Measurements from ENCODE around the gene WDR70.

Gene WDR70

DNA sequence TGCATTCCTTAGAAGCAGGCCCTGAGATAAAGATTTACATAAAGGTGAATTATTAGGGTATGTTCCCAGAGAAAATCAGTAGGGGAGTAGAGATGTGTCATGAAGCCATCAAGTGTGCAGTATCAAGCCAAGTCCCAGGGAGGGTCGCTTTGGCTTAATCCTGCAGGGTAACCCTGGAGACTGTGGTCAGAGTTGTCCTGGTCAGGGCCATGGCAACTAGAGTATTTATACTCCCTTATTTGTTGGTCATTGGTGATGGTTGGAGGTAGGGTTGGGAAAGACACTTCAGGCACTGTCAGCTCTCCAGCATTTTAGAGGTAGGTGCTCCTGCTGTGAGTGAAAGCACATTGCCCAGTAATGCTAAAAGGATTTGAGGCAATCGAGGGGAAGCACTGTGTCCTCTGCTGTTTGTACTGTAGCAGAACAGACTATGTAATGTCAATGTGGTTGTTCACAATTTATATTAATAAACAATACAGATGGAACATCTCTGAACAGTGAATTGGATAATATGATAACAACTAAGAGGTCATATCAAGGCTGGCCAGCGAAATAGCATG, 351.9 kb downstream of the WDR70 start:
- no peak for DNase-seq

- DNase-seq: no peak
Observed at GRCh38 chr5:37734114-37734513, 355.0 kb downstream of the WDR70 start.

- DNase-seq: no peak
Observed at GRCh38 chr5:37735649-37736347, 356.7 kb downstream of the WDR70 start.

- DNase-seq: no peak
Observed at GRCh38 chr5:37736397-37736796, 357.3 kb downstream of the WDR70 start.

GRCh38 chr5:37737326-37738056, 358.4 kb downstream of the WDR70 start:
- DNase-seq: no peak

DNA sequence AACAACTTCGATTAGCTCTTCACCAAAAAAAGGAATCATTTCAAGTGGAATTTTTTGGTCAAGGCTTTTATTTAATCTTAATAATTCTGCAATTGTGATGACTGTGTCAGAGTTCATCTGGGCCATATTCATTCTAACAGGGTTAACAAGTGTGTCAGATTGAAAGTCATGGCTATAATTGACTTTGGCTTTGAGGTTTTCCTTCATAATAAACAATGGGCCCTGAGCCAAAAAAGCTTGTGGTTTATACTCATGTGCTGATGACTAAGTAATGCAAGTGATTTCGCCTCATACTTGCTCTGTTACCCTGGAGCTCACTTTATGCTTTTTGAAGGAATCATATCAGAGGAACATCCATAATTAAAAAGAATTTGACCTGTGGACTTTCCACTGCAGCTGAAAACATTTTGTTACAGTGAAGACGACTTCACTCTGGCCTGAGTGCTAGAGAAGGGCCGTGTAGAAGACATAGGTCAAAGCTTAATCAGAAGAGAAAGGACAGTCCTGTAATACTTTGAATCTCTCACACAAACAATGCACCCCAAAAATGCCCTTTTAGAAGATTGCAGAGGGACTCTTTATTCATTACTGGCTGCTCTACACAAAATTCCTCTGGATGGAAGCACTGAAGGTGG, 359.1 kb downstream of the WDR70 start:
- peak in 1 of 2 donors; percentile 38 for DNase-seq

DNA sequence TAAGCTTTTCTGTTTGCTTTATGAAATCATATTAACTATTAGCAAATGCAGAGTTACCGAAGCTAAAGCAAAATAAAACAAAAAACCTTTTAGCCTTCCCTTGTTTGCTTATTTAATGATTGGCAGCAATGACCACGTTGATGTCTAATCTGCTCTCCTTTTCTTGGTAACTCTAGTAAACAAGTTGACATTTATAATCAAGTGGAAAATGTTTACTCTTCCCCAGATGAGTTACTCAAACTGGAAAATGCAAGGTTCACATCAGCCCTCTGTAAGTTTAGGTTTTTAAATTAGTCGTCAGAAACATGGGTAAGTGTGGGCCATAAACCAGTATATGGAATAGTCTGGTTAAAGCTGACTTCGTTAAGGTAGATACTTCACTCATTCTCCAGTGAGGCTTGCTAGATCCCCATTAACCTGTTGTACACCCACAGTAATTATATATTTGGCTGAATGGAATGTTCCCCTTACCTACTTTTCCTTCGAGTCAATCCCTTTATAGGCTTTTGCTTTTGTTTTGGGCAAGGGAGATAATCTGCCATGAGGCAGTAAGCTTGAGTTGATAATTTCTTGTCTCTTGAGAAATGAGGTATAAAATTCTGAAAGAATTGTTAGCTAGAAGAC, 359.9 kb downstream of the WDR70 start:
- DNase-seq: no peak

- DNase-seq: no peak
Observed at GRCh38 chr5:37739817-37740261, 360.7 kb downstream of the WDR70 start.

DNA sequence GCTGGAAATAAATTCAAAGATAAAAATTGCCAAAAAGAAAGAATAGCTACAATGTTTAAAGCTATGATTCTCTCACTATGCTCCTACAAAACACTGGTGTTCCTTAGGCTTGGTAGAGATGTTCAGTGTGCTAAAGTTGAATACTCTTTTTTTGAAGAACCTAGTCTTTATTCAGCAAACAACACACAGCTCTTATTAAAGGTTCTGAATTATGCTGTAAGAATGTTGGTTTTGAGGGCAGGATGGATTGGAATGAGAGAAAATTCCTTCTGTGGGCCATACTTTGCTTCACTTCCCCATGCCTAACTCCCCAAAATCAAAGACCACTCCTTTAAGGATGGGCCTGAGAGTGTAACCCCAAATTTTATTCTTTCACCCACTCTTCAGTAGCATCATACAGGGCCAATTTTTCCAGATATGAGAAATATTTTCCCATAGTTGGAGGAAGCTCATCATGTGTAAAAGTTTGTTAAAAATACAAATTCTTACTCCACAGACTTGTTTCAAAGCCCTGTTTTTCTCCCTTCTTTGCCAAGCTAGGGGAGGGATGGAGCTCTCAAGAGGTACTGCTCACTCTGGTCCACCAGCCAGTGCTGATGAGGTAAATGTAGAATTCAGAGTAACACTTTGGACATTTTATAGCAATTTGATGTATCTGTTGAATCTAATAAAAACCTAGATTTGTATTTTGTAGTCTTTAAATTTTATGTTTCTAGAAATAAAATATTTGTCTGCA, 361.4 kb downstream of the WDR70 start:
- DNase-seq: no peak

GRCh38 chr5:37742111-37742510, 363.0 kb downstream of the WDR70 start:
- DNase-seq: no peak

GRCh38 chr5:37751227-37751626, 372.1 kb downstream of the WDR70 start:
- DNase-seq: no peak

DNA sequence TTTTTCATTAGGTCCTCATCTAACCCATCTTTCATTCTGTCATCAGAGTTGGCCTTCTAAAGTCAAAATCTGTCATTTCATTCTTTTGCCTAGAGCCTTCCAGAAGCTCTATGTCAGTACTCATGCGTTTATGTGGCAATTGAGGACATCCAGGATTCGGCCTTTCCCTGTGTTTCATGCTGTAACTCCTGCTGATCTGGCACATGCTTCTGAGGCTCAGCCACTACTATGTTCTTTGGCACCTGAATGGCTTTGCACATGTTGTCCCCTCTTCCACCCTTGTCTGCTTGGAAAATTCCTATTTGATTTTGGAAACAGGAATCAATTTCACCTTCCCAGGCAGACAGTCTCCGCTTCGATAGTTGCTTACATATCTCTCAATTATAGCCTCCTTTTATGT, 375.9 kb downstream of the WDR70 start:
- no peak for DNase-seq

GRCh38 chr5:37755581-37755980, 376.5 kb downstream of the WDR70 start:
- DNase-seq: no peak

GRCh38 chr5:37756248-37756647, 377.1 kb downstream of the WDR70 start:
- DNase-seq: no peak

- no peak for DNase-seq
Observed at GRCh38 chr5:37757980-37758582, 379.0 kb downstream of the WDR70 start.

DNA sequence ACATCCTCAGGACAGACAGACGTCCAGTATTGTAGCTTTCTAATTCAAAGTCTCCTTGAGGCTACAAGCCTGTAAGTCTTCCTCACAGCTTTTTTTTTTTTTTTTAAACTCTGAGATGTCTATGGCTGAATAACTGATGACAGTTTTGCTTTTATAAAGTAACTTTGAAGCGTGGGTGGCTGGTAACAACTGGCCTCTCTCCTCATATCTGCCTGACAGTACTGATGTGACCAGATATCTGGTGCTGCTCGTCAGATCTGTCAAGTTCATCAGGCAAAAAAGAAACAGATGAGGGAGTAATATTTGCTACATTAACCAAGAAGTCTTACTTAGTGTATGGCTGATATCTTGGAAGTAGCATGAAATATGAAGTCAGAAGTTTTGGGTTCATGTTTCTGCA, 388.1 kb downstream of the WDR70 start:
- no peak for DNase-seq

DNA sequence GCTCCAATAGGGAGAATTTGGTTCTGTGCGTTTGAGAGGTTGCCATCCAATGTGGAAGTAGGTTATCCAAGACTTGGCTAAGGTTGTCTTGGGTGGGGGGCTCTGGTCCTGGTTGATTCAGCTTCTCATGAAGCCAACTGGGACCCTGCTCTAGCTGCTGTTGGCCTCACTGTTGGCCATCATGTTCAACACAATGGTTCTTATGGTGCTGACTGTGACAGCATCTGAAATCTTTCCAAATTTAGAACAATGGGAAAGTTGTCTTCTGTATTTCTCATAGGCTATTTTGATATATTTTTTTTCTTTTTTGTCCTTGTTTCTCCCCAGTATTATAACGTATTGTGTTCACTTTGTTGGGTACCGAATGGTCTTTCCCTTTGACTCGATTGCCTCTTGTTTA, 388.8 kb downstream of the WDR70 start:
- DNase-seq: no peak

- DNase-seq: no peak
Observed at GRCh38 chr5:37768371-37768770, 389.3 kb downstream of the WDR70 start.

DNA sequence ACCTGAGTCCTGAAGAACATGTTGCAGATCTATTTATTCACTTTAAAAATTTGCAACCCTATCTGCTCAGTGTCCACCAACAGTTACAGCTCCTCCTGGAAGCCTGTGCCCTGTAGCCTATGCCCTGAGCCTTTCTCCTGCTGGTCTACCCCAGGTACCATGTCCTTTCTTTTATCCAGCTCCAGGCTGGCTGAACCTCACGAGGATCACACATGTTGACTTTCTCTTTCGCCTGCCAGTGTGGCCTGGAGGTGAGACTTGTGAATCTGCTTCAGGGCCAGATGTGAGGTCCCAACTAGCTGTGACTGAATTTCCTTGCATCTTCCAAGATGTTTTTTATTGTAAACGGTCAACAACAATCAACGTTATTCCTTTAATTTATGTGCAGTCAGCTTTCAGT, 390.0 kb downstream of the WDR70 start:
- no peak for DNase-seq

DNA sequence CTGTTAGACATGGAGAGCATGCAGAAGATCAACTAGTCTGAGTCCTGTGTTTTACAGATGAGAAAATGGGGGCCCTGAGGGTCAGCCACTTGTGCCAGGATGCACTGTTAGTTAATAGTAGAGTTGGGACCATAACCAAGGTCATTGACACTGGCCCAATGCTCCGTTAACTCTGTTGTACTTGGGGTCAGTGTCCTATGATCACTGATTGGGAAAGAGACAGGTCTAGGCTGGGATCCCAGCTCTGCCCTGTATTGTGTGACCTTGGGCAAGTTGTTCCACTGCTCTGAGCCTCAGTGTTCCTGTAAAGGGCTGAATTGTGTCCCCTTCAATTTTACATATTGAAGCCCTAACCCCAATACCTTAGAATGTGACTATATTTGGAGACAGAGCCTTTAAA, 390.7 kb downstream of the WDR70 start:
- DNase-seq: no peak

- DNase-seq: no peak
Observed at GRCh38 chr5:37770786-37771185, 391.7 kb downstream of the WDR70 start.

DNA sequence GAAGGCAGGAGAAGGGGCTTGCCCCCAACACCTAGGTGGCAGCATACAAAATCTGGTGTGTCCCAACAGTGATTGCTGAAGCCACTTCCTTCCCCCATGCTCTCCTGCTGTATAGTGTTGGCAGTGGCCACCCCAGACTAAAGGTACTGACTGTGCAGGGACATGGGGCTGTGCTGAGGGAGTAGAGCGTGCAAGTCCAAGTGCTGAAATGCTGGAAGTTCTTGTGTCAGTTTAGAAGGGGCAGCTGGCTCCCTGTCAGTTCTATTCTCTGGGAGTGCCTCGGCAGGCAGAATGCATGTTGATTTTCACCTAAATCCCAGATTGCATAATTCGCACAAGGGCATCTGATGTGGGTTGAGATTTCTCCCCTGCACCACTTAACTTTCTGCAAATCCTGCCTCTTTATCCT, 392.1 kb downstream of the WDR70 start:
- DNase-seq: no peak

All from CD4-positive, alpha-beta T cell treated with Interleukin-4 for 1 hour (primary cell).